ENCODE measurements around the gene ICAM3.

ICAM3 gene

GRCh38 chr19:10332158-10332964 is 7.1 kb downstream of the ICAM3 start:
- Histone ChIP-seq H3K4me3 (ENCODE audit: extremely low read depth, insufficient read depth, low read length, poor library complexity, severe bottlenecking) (peak overlapping the region; percentile 81), H3K27ac (ENCODE audit: low read depth, low read length, severe bottlenecking) (peak overlapping the region; percentile 96), H3K4me1 (ENCODE audit: control insufficient read depth, insufficient read depth, low read length, poor library complexity, severe bottlenecking) (peaks cover 4% of the 10 kb centered on the region), H3K36me3 (ENCODE audit: control insufficient read depth, insufficient read depth, low read length) (peaks cover 40% of the 10 kb centered on the region), H3K9me3 (ENCODE audit: control insufficient read depth, low read length) (no peaks in the 10 kb centered on the region)
- 39 to 43% methylated on average over 12 to 16 of the region's 18 CpGs for WGBS, 2 experiments (ENCODE audit: insufficient coverage in 2 of 2)

GRCh38 chr19:10329555-10329954 is 9.9 kb downstream of the ICAM3 start:
- no peak overlapping the region for H3K4me3 ChIP-seq (ENCODE audit: extremely low read depth, insufficient read depth, low read length, poor library complexity, severe bottlenecking)
- no peaks in the 10 kb centered on the region for H3K9me3 ChIP-seq (ENCODE audit: control insufficient read depth, low read length)
- no peak overlapping the region for H3K27ac ChIP-seq (ENCODE audit: low read depth, low read length, severe bottlenecking)
- WGBS, 2 experiments (ENCODE audit: insufficient coverage in 2 of 2): 97 to 98% methylated on average over 11 to 12 of the region's 13 CpGs
- peaks cover 65% of the 10 kb centered on the region for H3K36me3 ChIP-seq (ENCODE audit: control insufficient read depth, insufficient read depth, low read length)
- peaks cover 4% of the 10 kb centered on the region for H3K4me1 ChIP-seq (ENCODE audit: control insufficient read depth, insufficient read depth, low read length, poor library complexity, severe bottlenecking)

- no peak overlapping the region for H3K27ac ChIP-seq (ENCODE audit: low read depth, low read length, severe bottlenecking)
- no peak overlapping the region for H3K4me3 ChIP-seq (ENCODE audit: extremely low read depth, insufficient read depth, low read length, poor library complexity, severe bottlenecking)
- WGBS, 2 experiments (ENCODE audit: insufficient coverage in 2 of 2): 97 to 98% methylated on average over 39 of the region's 41 CpGs
- no peaks in the 10 kb centered on the region for H3K9me3 ChIP-seq (ENCODE audit: control insufficient read depth, low read length)
- peaks cover 73% of the 10 kb centered on the region for H3K36me3 ChIP-seq (ENCODE audit: control insufficient read depth, insufficient read depth, low read length)
- peaks cover 4% of the 10 kb centered on the region for H3K4me1 ChIP-seq (ENCODE audit: control insufficient read depth, insufficient read depth, low read length, poor library complexity, severe bottlenecking)
These were observed 10.6 kb downstream of the ICAM3 start for GRCh38 chr19:10328558-10329429.

GRCh38 chr19:10327793-10328192 is 11.6 kb downstream of the ICAM3 start:
- H3K27ac ChIP-seq (ENCODE audit: low read depth, low read length, severe bottlenecking): no peak overlapping the region
- H3K4me3 ChIP-seq (ENCODE audit: extremely low read depth, insufficient read depth, low read length, poor library complexity, severe bottlenecking): no peak overlapping the region
- 95 to 98% methylated on average over 7 of the region's 7 CpGs for WGBS, 2 experiments (ENCODE audit: insufficient coverage in 2 of 2)
- H3K9me3 ChIP-seq (ENCODE audit: control insufficient read depth, low read length): no peaks in the 10 kb centered on the region
- H3K4me1 ChIP-seq (ENCODE audit: control insufficient read depth, insufficient read depth, low read length, poor library complexity, severe bottlenecking): peaks cover 4% of the 10 kb centered on the region
- peaks cover 83% of the 10 kb centered on the region for H3K36me3 ChIP-seq (ENCODE audit: control insufficient read depth, insufficient read depth, low read length)

GRCh38 chr19:10325732-10326131 is 13.7 kb downstream of the ICAM3 start:
- peaks cover 98% of the 10 kb centered on the region for H3K36me3 ChIP-seq (ENCODE audit: control insufficient read depth, insufficient read depth, low read length)
- 92 to 96% methylated on average over 5 to 7 of the region's 8 CpGs for WGBS, 2 experiments (ENCODE audit: insufficient coverage in 2 of 2)
- H3K4me3 ChIP-seq (ENCODE audit: extremely low read depth, insufficient read depth, low read length, poor library complexity, severe bottlenecking): no peak overlapping the region
- H3K4me1 ChIP-seq (ENCODE audit: control insufficient read depth, insufficient read depth, low read length, poor library complexity, severe bottlenecking): no peaks in the 10 kb centered on the region
- no peaks in the 10 kb centered on the region for H3K9me3 ChIP-seq (ENCODE audit: control insufficient read depth, low read length)
- no peak overlapping the region for H3K27ac ChIP-seq (ENCODE audit: low read depth, low read length, severe bottlenecking)

- 96 to 98% methylated on average over 9 to 18 of the region's 19 CpGs for WGBS, 2 experiments (ENCODE audit: insufficient coverage in 2 of 2)
- H3K27ac ChIP-seq (ENCODE audit: low read depth, low read length, severe bottlenecking): no peak overlapping the region
- peaks cover 97% of the 10 kb centered on the region for H3K36me3 ChIP-seq (ENCODE audit: control insufficient read depth, insufficient read depth, low read length)
- no peaks in the 10 kb centered on the region for H3K9me3 ChIP-seq (ENCODE audit: control insufficient read depth, low read length)
- H3K4me1 ChIP-seq (ENCODE audit: control insufficient read depth, insufficient read depth, low read length, poor library complexity, severe bottlenecking): no peaks in the 10 kb centered on the region
- H3K4me3 ChIP-seq (ENCODE audit: extremely low read depth, insufficient read depth, low read length, poor library complexity, severe bottlenecking): no peak overlapping the region
These were observed 17.3 kb downstream of the ICAM3 start for GRCh38 chr19:10321874-10322835.

- Histone ChIP-seq H3K4me1 (ENCODE audit: control insufficient read depth, insufficient read depth, low read length, poor library complexity, severe bottlenecking) (no peaks in the 10 kb centered on the region), H3K36me3 (ENCODE audit: control insufficient read depth, insufficient read depth, low read length) (peaks cover 98% of the 10 kb centered on the region), H3K9me3 (ENCODE audit: control insufficient read depth, low read length) (no peaks in the 10 kb centered on the region), H3K27ac (ENCODE audit: low read depth, low read length, severe bottlenecking) (no peak overlapping the region), H3K4me3 (ENCODE audit: extremely low read depth, insufficient read depth, low read length, poor library complexity, severe bottlenecking) (no peak overlapping the region)
- WGBS, 2 experiments (ENCODE audit: insufficient coverage in 2 of 2): 94 to 98% methylated on average over 9 of the region's 11 CpGs
These were observed 18.0 kb downstream of the ICAM3 start for GRCh38 chr19:10321417-10321797.

GRCh38 chr19:10320602-10321416 is 18.6 kb downstream of the ICAM3 start:
- no peaks in the 10 kb centered on the region for H3K9me3 ChIP-seq (ENCODE audit: control insufficient read depth, low read length)
- peaks cover 95% of the 10 kb centered on the region for H3K36me3 ChIP-seq (ENCODE audit: control insufficient read depth, insufficient read depth, low read length)
- 97% methylated on average over 12 to 14 of the region's 32 CpGs for WGBS, 2 experiments (ENCODE audit: insufficient coverage in 2 of 2)
- no peak overlapping the region for H3K27ac ChIP-seq (ENCODE audit: low read depth, low read length, severe bottlenecking)
- H3K4me3 ChIP-seq (ENCODE audit: extremely low read depth, insufficient read depth, low read length, poor library complexity, severe bottlenecking): no peak overlapping the region
- peaks cover 4% of the 10 kb centered on the region for H3K4me1 ChIP-seq (ENCODE audit: control insufficient read depth, insufficient read depth, low read length, poor library complexity, severe bottlenecking)

GRCh38 chr19:10318807-10319682 is 20.4 kb downstream of the ICAM3 start:
- no peaks in the 10 kb centered on the region for H3K9me3 ChIP-seq (ENCODE audit: control insufficient read depth, low read length)
- no peak overlapping the region for H3K4me3 ChIP-seq (ENCODE audit: extremely low read depth, insufficient read depth, low read length, poor library complexity, severe bottlenecking)

More at GRCh38 chr19:10318807-10319682, 20.4 kb downstream of the ICAM3 start:
- 97 to 98% methylated on average over 8 to 11 of the region's 13 CpGs for whole genome bisulfite sequencing, 2 experiments (ENCODE audit: insufficient coverage in 2 of 2)
- Histone ChIP-seq H3K36me3 (ENCODE audit: control insufficient read depth, insufficient read depth, low read length) (peaks cover 82% of the 10 kb centered on the region), H3K4me1 (ENCODE audit: control insufficient read depth, insufficient read depth, low read length, poor library complexity, severe bottlenecking) (peaks cover 4% of the 10 kb centered on the region), H3K27ac (ENCODE audit: low read depth, low read length, severe bottlenecking) (no peak overlapping the region)

Measured in mesodermal cell (in vitro differentiated cells).